Measurements from ENCODE around the gene PAX5. TPM values are rescaled to one million over a fixed set of nuclear protein-coding genes. Genes with fewer than 3 reads are reported as not detected.

Gene PAX5
- total and polyA plus RNA-seq, 2 donors (not counting 1 experiment from before 2014, with no cell fraction given): not detected

- DNase-seq (ENCODE audit: low read depth in 2 of 2): no peak
- no peaks in the 10 kb centered on the region for H3K36me3 ChIP-seq (ENCODE audit: control insufficient read depth, insufficient read depth, low read length)
- no peaks in the 10 kb centered on the region for H4K20me1 ChIP-seq (ENCODE audit: control insufficient read depth, extremely low read depth, insufficient read depth, low read length)
- H2AFZ ChIP-seq (ENCODE audit: low read length): no peak overlapping the region
- H3K4me2 ChIP-seq (ENCODE audit: extremely low read depth, insufficient read depth, low read length): no peak overlapping the region
- no peak overlapping the region for H3K4me3 ChIP-seq (replicated peaks in 1 of 4; ENCODE audit: control extremely low read depth in 1 of 4, insufficient read depth in 1 of 4, low read depth in 3 of 4, low read length in 4 of 4)
- H3K27ac ChIP-seq (ENCODE audit: insufficient read depth, low read length): no peak overlapping the region
- no peaks in the 10 kb centered on the region for H3K4me1 ChIP-seq (ENCODE audit: control insufficient read depth, extremely low read depth, insufficient read depth, low read length)
- H3K79me2 ChIP-seq (ENCODE audit: control insufficient read depth, insufficient read depth, low read length): no peaks in the 10 kb centered on the region
- no peaks in the 10 kb centered on the region for H3K9me3 ChIP-seq (ENCODE audit: control insufficient read depth, insufficient read depth, low read depth, low read length)
- H3K27me3 ChIP-seq (ENCODE audit: control insufficient read depth, insufficient read depth, low read length): peaks cover 21% of the 10 kb centered on the region
- no peak overlapping the region for H3K9ac ChIP-seq (ENCODE audit: insufficient read depth, low read length)
- TF ChIP-seq CTCF (conservative IDR thresholded peaks at IDR 0.05 in 1 of 2, IDR thresholded peaks at IDR 0.05 in 1 of 2; ENCODE audit: low read depth in 1 of 2, low read length in 2 of 2): no peak
- no peak for TF ChIP-seq EZH2 (IDR thresholded peaks at IDR 0.05; ENCODE audit: low read length, missing control alignments)
These were observed 16.5 kb downstream of the PAX5 start for GRCh38 chr9:37017546-37017945.

GRCh38 chr9:37011530-37011929, 22.5 kb downstream of the PAX5 start:
- peaks cover 9% of the 10 kb centered on the region for H3K27me3 ChIP-seq (ENCODE audit: control insufficient read depth, insufficient read depth, low read length)
- no peak for TF ChIP-seq EZH2 (IDR thresholded peaks at IDR 0.05; ENCODE audit: low read length, missing control alignments)
- TF ChIP-seq CTCF (conservative IDR thresholded peaks at IDR 0.05 in 1 of 2, IDR thresholded peaks at IDR 0.05 in 1 of 2; ENCODE audit: low read depth in 1 of 2, low read length in 2 of 2): no peak
- H3K4me3 ChIP-seq (replicated peaks in 1 of 4; ENCODE audit: control extremely low read depth in 1 of 4, insufficient read depth in 1 of 4, low read depth in 3 of 4, low read length in 4 of 4): no peak overlapping the region
- H3K79me2 ChIP-seq (ENCODE audit: control insufficient read depth, insufficient read depth, low read length): no peaks in the 10 kb centered on the region
- no peaks in the 10 kb centered on the region for H3K4me1 ChIP-seq (ENCODE audit: control insufficient read depth, extremely low read depth, insufficient read depth, low read length)
- H3K4me2 ChIP-seq (ENCODE audit: extremely low read depth, insufficient read depth, low read length): no peak overlapping the region
- no peak overlapping the region for H3K27ac ChIP-seq (ENCODE audit: insufficient read depth, low read length)
- no peak overlapping the region for H3K9ac ChIP-seq (ENCODE audit: insufficient read depth, low read length)
- DNase-seq (ENCODE audit: low read depth in 2 of 2): no peak
- no peaks in the 10 kb centered on the region for H3K36me3 ChIP-seq (ENCODE audit: control insufficient read depth, insufficient read depth, low read length)
- no peak overlapping the region for H2AFZ ChIP-seq (ENCODE audit: low read length)
- H3K9me3 ChIP-seq (ENCODE audit: control insufficient read depth, insufficient read depth, low read depth, low read length): no peaks in the 10 kb centered on the region
- H4K20me1 ChIP-seq (ENCODE audit: control insufficient read depth, extremely low read depth, insufficient read depth, low read length): no peaks in the 10 kb centered on the region

GRCh38 chr9:37010976-37011375, 23.1 kb downstream of the PAX5 start:
- no peaks in the 10 kb centered on the region for H4K20me1 ChIP-seq (ENCODE audit: control insufficient read depth, extremely low read depth, insufficient read depth, low read length)
- H3K9me3 ChIP-seq (ENCODE audit: control insufficient read depth, insufficient read depth, low read depth, low read length): no peaks in the 10 kb centered on the region
- H3K27ac ChIP-seq (ENCODE audit: insufficient read depth, low read length): no peak overlapping the region
- no peak for DNase-seq (ENCODE audit: low read depth in 2 of 2)
- peaks cover 12% of the 10 kb centered on the region for H3K27me3 ChIP-seq (ENCODE audit: control insufficient read depth, insufficient read depth, low read length)
- H2AFZ ChIP-seq (ENCODE audit: low read length): no peak overlapping the region
- no peak overlapping the region for H3K9ac ChIP-seq (ENCODE audit: insufficient read depth, low read length)
- H3K4me1 ChIP-seq (ENCODE audit: control insufficient read depth, extremely low read depth, insufficient read depth, low read length): no peaks in the 10 kb centered on the region
- no peak overlapping the region for H3K4me2 ChIP-seq (ENCODE audit: extremely low read depth, insufficient read depth, low read length)
- H3K79me2 ChIP-seq (ENCODE audit: control insufficient read depth, insufficient read depth, low read length): no peaks in the 10 kb centered on the region
- no peak overlapping the region for H3K4me3 ChIP-seq (replicated peaks in 1 of 4; ENCODE audit: control extremely low read depth in 1 of 4, insufficient read depth in 1 of 4, low read depth in 3 of 4, low read length in 4 of 4)
- TF ChIP-seq CTCF (conservative IDR thresholded peaks at IDR 0.05 in 1 of 2, IDR thresholded peaks at IDR 0.05 in 1 of 2; ENCODE audit: low read depth in 1 of 2, low read length in 2 of 2) (no peak), EZH2 (IDR thresholded peaks at IDR 0.05; ENCODE audit: low read length, missing control alignments) (no peak)
- no peaks in the 10 kb centered on the region for H3K36me3 ChIP-seq (ENCODE audit: control insufficient read depth, insufficient read depth, low read length)
